HG03039 (cell line): ENCODE measurements around the gene ATP8B1.
"Not testable (repeated sequence)": the region's sequence is repeated elsewhere in the genome, so short reads cannot be mapped to it uniquely, and the experiment has no call there.

ENCODE experiments used
- ATAC-seq: cut with Tn5 transposase; IDR thresholded peaks from one replicate; pipeline ENCODE4 v1.9.1; 2021; ENCODE audit warnings: mild to moderate bottlenecking, moderate library complexity; ENCODE audit not compliant: unreplicated experiment

ATP8B1 gene

DNA sequence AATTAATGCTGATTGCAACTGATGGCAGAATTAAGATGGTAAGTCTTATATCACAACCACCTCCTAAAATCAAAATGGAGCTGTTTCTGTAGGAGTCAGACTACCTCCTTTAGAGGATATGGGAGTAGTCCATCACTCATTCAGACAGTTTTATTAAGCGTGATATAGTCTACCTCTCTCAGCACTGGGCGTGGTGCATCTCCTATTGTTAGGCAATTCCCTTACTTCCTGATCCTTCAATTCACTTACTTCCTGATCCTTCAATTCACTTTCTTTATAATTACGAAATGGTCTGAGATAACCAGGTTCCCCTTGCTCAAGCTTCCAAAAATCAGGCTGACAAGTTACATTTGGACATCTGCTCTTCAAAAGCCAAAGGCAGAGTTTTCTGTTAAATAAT is 31.9 kb downstream of the ATP8B1 start:
- ATAC-seq, result no peak

DNA sequence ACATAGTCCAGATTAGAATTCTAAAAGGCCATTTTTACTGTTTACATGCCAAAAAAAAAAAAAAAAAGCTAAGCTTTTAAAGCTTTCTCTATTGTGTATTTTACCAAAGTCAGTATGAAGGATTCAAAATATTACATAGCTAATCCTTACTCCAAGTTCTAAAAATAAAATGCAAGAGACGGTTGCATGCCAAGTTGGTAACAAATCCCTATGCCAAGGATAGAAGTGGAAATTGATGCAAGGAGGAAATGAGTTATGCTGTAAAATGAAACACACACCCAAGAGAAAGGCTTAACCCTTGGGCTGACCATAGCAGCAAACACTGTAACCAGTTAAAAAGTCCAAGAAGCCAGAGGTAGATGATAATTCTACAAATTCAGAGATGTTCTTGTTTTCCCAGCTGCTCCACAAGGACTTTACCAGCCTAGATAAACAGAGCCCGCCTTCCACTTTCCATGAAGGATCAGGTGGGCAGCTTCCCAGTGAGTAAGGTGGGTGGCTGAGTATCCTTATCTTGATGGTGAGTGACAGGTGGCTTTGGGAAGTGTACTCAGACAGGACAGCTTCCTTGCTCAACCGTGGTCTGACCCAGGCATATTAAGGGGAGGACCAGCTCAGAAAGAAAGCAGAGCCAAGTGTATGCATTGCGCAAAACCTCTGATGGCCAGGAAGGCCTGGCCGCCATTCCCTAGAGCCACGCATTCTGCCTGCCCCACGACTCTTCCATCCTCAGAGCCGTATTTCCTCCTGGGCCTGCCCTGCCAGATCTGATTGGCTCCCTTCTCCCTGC is 34.4 kb downstream of the ATP8B1 start:
- no peak for ATAC-seq

DNA sequence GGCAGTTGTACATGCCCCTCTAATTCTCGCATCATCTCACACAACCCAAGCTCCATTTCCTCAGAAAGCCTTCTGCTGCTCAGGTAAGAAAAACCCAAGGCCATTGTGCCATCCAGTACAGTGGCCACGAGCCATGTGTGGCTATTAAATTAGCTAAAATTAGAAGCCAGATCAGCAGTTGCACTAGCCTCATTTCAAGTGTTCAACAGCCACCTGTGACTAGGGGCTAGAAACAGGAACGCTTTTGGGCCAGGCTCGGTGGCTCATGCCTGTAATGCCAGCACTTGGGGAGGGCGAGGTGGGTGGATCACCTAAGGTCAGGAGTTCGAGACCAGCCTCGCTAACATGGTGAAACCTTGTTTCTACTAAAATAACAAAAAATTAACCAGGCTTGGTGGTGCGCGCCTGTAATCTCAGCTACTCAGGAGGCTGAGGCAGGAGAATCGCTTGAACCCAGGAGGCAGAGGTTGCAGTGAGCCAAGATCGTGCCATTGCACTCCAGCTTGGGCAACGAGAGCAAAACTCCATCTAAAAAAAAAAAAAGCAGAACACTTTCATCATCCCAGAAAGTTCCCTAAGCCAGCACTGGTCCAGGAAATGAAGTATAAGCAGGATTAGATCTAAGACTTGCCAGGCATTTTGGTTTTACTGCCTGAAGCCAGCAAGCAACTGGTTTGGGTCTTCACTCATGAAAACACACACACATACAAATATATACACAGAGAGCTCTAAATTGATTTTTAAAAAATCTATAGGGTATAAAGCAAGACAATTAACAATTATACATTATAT is 35.7 kb downstream of the ATP8B1 start:
- ATAC-seq, result no peak

DNA sequence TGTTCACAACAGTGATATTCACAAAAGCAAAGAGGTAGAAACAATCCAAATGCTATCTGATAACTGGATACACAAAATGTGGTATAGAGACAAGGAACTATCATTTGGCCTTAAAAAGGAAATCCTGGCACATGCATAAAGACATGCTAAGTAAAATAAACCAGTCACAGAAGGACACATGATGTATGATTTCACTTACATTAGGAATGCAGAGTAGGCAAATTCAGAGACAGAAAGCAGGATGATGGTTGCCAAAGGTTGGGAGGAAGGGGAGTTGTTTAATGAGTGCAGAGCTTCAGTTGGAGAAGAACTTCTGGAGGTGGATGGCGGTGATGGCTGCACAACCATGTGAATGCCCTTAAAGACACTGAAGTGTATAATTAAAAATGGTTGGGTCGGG is 38.1 kb downstream of the ATP8B1 start:
- ATAC-seq, result no peak

DNA sequence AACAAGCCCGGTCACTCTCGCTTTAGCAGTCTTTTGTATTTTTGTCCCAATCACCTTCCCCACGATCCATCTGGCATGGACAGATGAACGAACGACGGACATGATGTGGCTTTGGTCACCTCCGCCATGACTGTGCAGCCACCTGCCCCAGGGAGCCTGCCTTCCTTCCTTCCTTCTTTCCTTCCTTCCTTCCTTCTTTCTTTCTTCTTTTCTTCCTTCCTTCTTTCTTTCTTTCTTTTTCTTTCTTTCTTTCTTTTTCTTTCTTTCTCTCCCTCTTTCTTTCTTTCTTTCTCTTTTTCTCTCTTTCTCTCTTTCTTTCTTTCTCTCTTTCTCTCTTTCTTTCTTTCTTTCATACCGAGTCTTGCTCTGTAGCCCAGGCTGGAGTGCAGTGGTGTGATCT is 39.0 kb downstream of the ATP8B1 start:
- no peak for ATAC-seq

DNA sequence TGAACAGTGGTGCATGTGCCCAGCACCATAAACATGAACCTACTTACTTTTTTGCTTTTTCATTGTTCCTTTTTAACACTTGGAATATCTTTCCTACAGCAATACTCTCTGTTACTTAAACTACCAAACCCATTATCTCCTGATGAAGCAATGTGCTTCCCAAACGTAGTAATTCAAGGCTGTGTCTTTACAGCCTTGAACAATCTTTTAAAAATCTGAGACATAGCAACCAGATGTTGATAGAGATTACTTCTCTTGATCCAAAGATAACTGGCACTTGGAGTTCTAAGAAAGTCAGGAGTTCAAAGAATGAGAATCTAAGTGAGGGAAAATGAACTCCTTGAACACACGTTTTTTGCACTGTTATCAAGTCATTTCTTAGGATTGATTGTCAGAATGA is 40.4 kb downstream of the ATP8B1 start:
- no peak for ATAC-seq

DNA sequence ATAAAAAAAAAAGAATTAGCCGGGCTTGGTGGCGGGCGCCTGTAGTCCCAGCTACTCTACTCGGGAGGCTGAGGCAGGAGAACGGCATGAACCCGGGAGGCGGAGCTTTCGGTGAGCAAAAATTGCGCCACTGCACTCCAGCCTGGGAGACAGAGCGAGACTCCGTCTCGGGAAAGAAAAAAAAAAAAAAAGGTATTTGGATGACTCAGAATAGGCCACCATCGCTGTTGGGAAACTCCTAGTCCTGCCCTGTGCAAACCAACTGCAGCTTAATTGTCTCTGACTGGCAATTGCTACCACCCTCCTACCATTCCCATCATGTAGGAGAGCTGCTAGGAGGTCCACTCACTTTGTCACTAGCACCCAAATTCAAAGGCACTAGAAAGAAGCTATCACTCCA is 43.5 kb downstream of the ATP8B1 start:
- no peak for ATAC-seq

DNA sequence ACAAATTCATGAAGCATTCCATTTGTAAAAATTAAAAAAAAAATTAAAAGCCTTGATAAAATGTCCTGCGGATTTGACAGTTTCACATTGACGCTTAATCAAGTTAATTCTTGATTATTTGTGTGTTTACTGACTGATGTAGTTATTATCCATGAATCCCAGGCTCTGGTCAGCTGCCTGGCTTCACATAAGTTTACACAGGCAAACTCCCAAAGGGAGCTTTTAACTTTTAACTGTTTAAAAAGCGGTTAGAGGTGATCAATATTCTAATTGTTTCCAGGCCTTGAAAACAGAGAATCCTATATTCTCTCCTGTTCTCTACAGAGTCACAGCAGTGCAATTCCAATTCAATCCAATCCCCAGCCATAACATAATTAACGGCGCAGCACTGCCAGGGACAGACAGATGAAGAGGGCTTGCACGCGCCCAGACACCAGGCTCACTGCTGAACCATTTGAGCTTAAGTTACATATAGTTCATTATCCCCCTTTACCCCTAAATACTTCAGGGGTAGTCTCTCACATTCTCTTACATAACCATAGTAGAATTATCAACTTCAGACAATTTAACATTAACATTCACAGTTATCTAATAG is 47.5 kb downstream of the ATP8B1 start:
- no peak for ATAC-seq

DNA sequence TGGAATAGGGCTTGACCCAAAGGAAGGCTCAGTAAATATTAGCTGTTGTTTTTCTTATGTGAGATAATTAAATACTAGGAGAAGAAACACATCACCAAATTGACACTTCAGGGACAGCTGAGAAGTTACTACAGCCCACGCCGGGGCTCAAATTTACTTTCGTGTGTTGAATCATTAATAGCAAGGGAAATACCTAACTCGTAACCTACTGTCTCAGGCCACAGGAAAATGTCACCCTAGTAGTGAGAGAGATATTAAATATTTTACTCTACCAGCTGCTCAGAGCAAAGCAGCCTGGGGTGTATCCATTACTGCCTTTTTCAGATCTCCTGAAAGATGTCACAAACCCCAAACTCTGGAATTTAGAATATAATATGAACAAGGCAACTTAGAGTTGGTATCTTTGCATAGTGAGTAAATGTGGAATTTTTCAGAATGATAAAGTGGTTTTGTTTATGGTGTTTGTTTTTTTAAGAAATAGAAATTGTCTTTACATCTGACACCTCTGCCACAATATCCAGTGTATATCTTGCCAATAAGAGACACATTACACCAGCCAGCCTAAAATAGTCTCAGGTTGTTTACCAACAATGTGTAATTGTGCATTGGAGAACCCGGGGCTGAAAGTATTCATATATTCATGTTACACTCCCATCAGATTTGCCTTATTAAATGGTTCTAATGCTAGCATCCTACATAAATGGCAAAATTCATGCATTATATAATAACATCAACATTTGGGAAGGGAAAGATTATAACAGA is 48.4 kb downstream of the ATP8B1 start:
- ATAC-seq, result peak; percentile 69

DNA sequence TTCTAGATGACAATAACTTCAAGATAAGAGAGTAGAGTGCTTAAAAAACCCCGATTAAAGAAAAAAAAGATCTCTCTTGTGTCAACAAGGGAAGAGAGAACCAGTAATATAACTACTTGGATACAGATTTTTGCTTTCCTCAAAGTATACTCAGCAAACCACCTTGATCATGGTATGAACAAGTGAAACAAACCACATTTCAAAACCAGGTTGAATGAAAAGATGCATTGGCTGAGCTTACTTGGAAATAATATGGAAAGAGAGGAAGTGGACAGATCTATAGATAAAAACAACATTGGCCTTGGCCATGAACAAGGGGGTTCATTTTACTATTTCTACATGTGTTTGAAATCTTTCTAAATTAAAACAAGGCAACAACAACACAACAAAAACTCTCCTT is 50.1 kb downstream of the ATP8B1 start:
- ATAC-seq, result no peak

DNA sequence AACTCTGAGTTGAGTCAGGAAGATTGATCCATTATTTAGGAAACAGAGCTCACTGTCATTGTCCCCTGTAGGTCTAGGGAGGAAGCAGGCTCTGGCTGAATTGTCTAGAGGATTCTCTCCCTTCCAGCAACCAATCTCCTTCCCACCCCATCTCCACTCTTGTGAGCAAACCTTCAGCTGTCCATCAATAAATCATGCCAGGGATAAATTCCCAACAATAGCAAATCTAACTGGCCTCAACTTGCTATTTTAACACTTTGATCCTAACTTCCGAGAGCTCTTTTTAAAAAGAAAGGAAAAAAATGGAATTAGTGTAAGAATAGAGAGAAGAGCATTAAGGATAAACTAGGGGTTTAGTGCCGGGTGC is 53.5 kb downstream of the ATP8B1 start:
- no peak for ATAC-seq

DNA sequence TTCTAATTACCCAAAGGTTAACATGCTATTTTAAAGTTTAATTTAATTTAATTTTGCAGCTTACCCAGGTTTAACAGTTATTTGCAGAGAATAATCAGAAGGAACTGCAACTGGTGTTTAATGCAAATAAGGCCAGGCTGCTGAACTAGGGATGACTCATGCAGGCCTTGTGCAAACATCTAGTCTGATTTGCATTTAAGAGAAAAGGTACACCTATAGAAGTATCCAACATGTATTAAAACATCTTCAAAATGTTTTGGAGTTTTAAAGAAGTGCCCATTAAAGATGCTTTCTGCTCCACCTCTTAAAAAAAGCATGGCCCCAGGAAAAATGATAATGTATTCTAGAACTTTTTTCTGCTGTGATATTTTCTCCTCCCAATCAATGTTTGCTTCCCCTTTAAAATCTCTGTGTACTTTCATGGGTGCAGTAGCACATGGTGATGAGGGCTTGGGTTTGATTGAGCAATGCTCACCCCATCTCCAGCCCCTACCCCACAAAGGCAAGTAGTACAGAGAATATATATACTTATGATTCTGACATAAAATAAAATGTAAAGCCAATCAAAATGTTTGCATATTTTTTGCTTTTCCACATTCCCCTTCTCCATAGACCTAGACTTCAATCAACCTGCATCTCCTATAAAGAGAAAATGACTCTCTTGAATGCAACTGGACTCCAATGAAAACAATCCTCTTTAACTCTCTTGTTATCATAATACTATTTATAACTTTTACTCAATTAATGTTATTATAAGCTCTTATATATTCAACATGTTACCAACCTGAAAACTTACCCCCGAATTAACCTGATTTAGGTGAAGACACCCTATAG is 54.1 kb downstream of the ATP8B1 start:
- peak; percentile 95 for ATAC-seq

DNA sequence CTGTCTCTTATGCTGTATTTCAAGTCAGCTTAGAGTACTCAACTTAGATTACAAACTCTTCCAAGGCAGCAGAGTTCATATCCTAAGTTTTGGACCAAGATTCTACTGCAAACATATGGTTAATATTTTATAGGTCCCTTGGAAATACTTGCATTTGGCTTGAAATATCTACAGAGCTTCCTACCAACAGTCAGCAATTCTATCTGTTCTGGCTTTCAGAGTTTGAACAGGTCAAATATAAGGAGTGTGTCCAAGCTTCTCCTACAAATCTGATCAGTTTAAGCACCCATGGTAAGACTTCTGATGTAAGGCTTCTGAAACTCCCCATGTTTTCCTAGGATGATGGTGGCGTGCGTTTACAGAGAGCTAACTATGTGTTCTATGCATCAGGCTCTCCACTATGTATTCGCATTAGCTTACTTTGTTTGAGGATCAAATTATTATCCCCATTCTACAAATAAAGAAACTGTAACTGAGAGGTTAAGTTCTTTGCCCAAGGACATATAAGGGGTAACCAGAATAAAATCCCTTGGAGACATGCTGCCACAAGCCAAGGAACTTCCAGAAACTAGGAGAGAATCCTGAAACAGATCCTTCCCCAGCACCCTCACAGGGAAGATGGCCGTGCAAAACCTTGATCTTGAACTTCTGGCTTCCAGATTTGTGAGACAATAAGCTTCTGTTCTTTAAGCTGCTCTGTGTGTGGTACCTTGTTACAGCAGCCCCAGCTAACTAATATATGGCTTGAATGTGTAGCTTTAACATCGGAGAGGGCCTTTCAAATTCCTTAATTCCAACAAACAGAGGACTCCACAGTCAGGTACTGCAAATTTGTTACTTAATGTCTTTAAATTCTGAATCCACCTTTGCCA is 55.1 kb downstream of the ATP8B1 start:
- ATAC-seq, result no peak

DNA sequence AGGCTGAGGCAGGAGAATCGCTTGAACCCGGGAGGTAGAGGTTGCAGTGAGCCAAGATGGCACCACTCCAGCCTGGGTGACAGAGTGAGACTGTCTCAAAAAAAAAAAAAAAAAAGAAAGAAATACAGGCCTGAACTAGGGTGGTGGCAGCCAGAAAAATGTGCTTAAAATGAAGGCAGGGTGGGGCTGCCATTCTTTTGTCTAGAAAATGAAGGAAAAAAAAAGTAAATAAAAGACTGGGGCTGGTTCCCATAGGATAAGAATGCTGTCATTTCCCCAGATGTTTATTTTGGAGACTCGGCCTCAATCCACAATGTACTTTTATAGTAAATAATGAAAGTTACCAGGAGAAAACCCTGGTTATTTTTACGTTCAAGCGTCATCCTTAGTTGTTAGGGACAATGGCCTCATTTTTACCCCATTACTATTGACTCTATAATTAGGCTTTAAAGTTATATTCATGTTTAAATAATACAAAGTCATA is 58.9 kb downstream of the ATP8B1 start:
- ATAC-seq, result no peak

DNA sequence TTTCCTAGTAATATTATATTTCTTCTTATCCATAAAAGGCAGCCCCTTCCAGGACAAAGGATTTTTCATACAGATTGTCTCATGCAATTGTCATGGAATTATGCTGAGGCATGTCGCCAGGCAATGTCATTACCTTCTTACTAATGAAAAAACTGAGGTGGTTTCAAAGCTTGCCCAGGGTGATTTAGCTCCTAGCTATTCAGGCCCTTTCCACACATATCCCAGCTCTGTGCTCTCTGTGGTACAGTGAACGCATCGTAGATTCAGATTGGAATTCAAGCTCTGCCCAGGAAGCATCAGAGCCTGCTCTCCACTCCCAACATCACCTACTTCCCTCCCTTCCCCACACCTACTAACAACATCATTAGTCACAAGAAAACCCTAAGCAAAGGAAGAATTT is 60.1 kb downstream of the ATP8B1 start:
- no peak for ATAC-seq

DNA sequence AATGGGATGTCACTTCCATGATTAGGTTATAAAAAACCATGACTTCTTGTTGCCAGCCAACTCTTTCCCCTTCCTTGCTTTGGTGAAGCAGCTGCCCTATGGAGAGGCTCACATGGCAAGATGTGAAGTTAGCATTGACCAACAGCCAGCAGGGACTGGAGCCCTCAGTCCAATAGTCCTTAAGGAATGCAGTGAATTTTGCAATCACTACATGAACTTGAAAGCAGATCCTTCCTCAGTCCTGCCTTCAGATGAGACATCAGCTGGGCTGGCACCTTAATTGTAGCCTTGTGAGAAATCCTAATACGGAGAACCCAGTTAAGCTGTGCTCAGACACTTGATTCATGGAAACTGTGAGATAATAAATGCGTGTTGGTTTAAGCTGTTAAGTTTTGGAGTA is 61.8 kb downstream of the ATP8B1 start:
- ATAC-seq, result no peak

DNA sequence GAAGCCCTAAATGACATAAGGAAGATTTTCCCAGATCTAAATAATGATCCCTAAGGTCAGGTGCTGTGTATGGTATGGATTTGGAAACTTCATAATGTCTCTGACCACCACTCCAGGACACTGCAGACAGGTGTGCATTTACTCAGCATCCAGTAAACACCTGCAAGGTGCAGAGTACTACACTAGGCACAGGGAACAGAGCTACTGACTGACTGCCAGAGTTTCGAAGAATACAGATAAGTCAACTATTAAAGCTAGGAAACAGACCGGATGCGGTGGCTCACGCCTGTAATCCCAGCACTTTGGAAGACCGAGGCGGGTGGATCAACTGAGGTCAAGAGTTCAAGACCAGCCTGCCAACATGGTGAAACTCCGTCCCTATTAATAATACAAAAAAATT is 65.0 kb downstream of the ATP8B1 start:
- ATAC-seq, result no peak

DNA sequence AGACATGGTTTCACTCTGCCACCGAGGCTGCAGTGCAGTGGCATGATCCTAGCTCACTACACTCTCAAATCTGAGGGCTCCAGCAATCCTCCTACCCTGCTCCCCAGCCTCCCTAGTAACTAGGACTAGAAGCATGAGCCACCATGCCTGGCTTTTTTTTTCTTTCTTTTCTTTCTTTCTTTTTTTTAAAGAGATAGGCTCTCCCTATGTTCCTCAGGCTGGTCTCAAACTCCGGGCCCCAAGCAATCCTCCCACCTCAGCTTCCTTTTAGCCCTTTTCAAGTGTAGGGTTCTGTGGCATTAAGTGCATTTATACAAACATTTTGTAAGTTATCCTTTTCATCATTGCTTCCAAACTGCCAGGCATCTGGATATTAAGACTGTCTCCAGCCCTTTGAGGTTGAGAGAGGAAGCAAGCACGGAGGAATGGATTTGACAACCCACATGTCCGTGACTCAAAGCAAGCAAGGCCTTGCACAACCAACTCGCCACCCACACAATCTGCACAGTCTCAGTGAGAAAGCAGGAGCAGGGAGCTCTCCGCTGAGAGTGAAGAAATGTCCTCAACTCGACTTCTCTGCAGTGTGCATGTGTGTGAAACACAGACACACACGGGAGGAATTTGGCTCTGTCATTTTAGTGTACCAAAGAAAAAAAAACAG is 65.6 kb downstream of the ATP8B1 start:
- no peak for ATAC-seq

DNA sequence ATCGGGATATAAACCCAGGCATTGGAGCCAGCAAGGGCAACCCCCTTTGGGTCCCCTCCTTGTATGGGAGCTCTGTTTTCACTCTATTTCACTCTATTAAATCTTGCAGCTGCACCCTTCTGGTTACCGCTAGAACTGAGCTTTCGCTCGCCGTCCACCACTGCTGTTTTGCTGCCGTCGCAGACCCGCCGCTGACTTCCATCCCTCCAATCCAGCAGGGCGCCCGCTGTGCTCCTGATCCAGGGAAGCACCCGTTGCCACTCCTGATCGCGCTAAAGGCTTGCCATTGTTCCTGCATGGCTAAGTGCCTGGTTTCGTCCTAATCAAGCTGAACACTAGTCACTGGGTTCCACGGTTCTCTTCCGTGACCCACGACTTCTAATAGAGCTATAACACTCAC is 68.1 kb downstream of the ATP8B1 start:
- not testable (repeated sequence) for ATAC-seq
